GM19463 (cell line): Measurements from ENCODE around the gene SPAAR.
"Not testable (repeated sequence)": the region's sequence is repeated elsewhere in the genome, so short reads cannot be mapped to it uniquely, and the experiment has no call there.

Source experiments
- ATAC-seq: cut with Tn5 transposase; IDR thresholded peaks from one replicate; pipeline ENCODE4 v1.9.1; 2021; ENCODE audit warnings: mild to moderate bottlenecking, moderate library complexity; ENCODE audit not compliant: unreplicated experiment

Gene SPAAR, protein sequence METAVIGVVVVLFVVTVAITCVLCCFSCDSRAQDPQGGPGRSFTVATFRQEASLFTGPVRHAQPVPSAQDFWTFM

DNA sequence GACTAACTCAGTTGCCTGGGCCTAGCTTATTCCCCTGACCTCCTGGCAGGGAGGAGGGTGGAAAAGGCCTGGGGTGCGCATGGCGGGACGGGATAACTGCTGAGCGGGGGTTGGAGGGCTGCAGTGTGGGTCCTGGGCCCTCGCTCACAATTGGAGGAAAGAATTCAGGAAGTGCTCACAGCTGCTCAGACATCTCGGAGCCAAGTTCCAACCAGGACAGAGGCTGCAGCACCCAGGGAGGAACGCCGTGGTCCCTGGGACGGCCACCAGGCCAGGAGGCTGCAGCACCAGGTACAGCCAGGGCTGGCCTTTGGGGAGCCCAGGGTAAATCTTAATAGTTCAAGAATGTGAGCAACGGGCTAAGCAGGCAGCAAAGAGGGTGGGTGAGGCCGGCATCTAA, at the start of gene SPAAR:
Gene SPAAR, plus strand, starts transcription at position 217 of the 400 bp plus-strand sequence. CDS start 974 bp downstream, outside the sequence.
- no peak for ATAC-seq

DNA sequence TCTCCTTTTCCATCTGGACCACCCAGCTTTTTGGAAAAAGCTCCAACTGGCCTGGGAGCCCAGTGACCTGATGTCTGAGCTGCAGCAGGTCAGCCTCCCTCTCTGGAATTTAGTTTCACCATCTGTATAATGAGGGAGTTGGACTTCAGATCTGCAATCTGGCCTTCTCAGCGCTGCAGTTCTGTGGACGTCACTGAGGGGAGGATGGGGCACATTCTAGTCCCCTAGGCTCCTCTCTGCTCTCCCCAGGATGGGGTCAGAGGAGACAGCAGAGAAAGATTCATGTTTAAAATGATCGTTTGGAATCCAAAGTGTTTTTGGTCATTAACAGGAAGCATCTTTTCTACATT, 49.3 kb upstream of the SPAAR start:
- no peak for ATAC-seq

DNA sequence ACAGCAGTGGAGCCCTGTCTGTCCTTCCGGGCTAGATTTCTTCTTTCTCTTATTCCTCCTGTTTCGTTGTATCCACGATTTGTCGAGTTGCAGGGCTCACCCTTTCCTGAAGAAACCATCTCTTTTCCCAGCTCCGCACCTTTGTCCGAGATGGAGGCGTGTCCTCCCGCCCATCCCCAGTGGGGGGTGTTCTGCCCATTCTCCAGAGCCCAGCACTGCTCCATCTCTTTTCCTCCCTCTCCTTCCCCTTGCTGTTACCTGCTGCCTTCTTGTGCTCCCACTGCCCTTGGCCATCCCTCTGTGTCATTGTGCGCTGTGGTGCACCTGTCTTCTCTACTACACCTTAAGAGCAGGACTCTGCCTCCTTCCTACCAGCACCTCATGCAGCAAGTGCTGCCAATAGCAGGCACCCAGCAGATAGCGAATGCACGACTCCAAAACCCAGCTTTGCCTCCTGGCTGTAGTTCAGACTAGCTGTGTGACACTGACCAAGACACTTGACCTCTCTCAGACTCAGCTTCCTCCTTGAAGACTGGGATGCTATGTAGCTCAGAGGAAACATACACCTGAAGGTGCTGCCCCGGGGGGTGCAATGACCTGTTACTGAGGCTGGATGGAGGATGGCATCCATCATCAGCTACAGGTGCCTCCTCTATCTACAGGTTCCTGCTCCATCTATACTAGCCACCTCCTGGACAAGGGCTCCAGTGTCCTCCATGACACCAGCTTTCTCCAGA, 48.0 kb upstream of the SPAAR start:
- no peak for ATAC-seq

DNA sequence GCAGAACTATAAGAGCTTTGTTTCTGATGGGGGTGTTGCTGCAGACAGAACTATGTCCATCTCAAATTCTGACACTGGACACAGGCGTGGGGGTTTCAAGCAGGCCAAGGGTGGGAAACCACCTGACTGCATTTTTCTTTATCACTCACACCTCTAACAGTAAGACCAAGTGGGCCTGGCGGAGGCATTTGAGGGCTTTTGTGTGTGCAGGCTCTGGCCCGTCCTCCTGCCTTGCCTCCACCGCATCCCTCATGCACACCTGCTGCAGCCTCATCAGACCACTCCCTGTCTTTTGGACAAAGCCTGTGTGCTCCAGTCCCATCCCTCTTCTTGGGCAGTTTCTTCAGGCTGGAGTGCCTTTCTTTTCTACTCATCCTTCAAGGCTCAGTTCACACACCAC, 47.0 kb upstream of the SPAAR start:
- no peak for ATAC-seq

DNA sequence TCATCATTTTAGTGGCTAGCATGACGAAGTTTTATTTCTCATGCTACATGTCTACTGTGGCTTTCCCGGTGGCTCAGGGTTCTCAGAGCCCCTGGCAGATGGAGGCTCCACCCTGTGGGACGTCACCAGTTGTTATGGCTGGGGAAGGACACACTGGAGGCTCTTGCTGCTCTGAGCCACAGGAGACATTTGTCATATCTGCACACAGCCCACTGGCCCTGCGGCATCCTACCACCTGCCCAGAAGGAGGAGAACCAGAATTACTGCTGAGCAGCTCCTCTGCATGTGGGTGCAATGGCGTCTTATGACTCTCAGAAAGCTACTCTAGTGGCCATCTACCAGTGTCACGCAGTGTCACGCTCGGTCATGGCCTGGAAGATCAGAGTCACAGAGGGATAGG, 45.7 kb upstream of the SPAAR start:
- ATAC-seq = no peak

DNA sequence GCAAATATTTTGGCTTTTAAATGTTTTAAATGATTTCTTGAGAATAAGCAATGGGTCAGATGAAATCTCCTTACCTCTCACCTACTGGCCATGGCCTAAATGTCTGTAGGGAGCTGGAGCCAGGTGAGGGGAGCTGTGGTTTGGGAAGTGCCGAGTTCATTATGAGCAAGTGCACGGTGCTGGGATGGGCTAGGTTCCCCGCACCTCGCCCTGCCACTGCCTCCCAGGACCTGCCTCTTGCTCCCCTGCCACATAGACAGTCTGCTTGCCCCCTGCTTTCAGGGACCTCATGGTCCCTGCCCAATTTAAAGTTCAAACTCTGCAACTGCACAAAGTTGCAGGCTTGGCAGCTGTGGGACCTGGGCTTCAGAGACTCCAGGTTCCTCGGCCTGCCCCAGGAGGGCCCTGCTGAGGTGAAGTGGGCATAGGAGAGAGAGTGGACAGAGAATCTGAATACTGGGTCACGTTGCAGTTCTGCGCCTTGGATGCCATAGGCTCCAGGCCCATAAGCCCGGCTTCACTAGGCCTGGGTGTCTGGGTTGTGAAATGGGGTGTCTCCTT, 44.5 kb upstream of the SPAAR start:
- ATAC-seq = no peak

DNA sequence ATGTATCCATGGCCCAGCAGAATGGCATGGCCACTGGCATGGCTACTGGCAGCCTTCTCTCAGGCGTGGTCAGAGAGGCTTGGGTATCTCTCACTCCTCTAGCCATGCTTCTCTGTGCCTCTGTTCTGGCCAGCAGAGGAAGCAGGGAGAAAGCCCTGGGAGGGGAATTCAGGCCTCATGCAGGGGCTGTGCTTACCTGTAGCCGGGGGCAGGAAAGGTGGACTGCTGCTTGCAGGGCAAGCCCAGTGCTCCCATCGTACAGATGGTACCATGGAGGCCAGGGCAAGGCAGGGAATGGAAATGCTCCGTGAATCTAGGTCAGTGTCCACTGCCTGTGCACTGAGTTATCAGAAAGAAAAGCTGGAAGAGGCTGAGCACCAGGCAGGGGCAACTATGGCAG, 41.8 kb upstream of the SPAAR start:
- no peak for ATAC-seq

DNA sequence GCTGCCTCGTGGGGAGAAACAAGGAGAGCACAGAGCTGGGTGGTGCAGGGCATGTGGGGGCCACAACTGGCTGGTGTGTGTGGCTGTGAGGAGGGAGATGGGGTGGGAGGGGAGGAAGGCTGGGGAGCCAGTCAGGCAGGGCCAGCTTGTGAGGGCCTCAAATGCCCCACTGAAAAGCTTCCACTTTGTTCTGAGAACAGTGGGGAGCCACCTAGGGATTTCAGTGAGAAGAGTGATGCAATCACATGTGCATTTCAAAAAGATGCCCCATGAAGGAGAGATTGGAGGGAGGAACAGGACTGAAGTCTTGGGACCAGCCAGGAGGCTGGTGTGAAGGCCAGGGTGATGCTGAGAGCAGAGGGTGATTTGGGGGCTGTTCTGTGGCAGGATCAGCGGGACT, 40.4 kb upstream of the SPAAR start:
- no peak for ATAC-seq

DNA sequence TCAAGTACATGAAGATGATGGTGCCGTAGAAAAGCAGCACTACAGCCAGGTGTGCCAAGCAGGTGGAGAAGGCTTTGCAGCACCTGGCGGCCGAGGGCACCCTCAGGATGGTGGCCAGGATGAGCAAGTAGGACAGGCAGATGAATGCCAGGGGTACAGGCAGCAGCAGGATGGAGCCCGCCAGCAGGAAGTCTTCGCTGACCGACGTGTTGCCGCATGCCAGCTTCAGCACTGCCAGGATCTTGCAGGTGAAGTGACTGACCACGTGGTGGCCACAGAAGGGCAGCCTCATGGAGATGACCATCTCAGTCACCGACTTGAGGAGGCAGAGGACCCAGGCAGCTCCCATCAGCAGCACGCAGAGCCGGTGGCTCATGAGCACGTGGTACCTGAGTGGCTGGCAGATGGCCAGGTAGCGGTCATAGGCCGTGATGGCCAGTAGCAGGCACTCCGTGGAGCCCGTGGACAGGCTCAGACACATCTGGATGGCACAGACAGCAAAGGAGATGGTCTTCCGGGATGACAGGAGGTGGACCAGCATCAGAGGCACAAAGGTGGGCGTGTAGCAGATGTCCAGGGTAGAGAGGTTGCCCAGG, 39.6 kb upstream of the SPAAR start:
- ATAC-seq = no peak

DNA sequence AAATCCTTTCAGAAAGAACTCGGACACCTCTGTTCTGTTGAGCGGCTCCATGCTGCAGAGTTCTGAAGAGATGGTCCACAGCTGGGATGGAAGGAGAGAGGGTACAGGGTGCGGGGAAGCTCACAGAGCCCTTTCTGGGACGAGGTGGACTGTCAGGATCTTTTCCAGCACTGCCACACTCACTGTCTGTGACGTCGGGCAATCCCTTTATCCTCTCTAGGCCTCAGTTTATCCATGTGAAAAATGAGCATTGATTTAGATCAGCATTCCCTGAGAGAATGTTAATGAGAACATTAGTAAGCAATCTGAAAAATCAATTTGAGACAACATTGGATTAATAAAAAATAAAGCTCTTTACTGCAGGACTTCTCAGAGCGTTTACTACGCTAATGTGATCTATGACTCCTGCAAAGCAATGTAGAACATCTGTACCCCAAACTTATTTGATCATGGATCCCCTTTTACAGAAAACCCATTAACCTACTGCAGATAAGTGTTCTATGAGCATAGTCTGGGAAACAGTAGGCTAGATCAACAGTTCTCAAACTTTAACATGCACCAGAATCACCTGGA, 38.9 kb upstream of the SPAAR start, which contains the start of gene OR13J1:
Gene OR13J1, minus strand, starts transcription at position 51 of the 573 bp plus-strand sequence. Its CDS starts 0 bp downstream, at position 51.
- no peak for ATAC-seq

DNA sequence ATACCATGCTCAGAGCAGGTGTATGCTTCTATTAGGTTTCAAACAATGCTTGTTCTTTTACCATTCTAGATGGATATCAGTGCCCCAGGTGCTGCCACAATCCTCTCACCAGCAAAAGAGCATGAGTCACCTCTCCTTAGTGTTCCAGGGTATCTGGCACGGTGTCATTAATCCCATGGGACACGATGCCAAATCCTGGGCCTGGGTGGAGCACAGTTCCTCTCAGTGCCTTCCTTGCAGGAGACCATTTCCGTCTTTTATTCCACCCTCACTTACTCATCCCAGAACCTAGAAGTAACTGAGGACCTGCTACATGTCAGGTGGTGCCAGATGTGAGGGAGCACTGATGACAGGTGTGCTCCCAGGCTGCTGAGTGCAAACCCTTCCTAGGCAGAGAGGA, 37.7 kb upstream of the SPAAR start:
- ATAC-seq = no peak

DNA sequence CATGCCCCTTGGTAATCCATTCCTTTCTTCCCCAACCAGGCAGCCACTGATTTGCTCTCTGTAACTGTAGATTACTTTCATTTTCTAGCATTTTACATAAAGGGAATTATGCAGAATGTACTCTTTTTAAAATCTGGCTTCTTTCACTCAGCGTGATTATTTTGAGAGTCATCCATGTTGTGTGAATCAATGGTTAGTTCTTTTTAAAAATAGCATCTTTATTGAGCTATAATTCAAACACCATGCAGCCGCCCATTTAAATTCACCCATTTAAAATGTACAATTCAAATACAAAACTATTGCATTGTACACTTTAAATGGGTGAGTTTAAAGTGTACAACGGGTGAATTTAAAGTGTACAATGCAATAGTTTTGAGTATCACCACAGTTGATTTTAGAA, 36.8 kb upstream of the SPAAR start:
- no peak for ATAC-seq

DNA sequence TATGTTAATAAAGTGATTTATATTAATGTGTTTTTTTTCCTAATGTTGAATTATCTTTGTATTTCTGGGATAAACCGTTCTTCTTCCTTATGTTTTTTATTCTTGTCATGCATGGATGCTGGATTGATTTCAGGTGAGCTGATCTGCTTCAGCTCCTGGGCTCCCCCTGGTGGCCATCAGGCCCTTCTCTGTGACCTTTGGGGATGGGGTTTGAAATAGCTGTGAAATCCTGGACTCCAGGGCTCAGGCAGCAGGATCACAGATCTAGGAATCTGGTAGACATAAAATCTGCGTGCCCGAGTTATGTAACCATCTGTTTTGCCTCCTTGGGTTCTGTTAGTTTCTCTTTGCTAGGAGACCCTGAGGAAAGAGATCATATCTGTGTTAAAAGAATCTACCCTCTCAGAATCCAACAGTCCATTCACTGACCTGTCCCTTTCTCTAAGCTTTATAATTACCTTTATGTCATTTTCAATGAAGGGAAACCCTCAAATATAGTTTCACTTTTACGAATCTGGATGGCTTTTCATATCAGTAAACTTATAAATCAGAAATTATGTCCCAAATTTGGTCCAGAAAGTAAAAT, 26.9 kb upstream of the SPAAR start:
- no peak for ATAC-seq

DNA sequence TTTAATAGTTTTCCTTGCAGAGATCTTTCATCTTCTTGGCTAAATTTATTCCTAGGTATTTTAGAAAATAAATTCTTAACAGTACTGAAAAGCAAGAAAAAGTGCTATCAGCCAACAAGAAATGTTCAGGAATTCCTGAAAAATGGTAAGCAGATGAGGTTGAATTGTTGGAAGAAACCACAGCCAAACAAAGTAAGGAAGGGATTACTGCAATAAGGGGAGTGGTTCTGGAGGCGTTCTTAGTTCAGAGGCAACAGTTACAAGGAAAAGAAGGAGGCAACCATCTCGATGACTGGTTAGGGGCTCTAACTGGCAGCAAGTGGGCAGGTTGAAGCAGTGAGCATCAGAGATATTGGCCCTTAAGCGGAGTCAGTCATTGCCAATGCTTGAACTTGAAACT, 26.3 kb upstream of the SPAAR start:
- ATAC-seq = no peak

DNA sequence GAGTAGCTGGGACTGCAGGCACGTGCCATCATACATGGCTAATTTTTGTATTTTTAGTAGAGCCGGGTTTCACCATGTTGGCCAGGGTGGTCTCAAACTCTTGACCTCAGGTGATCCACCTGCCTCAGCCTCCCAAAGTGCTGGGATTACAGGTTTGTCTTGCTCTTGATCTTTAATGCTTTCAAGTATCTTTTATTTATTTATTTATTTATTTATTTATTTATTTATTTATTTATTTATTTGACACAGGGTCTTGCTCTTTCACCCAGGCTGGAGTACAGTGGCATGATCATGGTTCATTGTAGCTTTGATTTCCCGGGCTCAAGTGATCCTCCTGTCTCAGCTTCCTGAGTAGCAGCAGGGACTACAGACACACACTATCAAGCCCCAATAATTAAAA, 24.4 kb upstream of the SPAAR start:
- not testable (repeated sequence) for ATAC-seq

DNA sequence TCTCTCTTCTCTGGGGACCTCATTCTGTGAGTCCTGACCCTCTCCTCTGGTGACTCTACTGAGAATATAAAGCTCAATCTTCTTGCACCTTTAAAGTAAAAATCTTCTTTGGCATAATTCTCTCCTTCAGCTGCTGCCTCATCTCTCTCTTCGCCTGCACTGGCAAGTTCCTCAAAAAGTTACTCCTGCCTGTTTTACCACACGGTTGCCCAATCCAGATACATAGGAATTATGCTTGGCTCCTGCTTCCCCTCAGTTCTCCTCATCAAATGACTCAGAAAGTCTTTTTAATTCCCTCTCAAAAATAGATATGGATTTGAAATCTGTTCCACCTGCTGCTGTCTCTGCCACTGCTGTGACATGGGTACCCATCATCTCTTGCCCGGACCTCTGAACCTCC, 17.6 kb upstream of the SPAAR start:
- ATAC-seq = no peak

DNA sequence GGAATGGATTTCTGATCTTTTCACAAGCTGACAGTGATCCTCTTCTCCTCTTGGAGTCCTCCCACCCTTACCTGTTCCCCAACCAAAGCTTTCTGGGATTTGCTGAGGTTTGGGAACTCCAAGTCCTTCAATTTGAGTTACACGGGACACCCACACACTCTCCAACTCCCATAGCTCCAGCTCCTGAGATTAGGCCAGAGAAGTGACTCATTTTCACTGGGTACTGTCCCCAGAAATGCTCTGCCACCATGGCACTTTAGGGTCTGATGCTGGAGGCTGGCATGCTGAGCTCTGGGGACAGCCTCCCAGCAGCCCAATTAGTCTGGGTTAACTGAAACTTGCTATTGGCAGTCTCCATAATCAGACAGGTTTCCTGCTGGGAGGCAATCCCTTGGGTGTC, 17.2 kb upstream of the SPAAR start:
- ATAC-seq = no peak

DNA sequence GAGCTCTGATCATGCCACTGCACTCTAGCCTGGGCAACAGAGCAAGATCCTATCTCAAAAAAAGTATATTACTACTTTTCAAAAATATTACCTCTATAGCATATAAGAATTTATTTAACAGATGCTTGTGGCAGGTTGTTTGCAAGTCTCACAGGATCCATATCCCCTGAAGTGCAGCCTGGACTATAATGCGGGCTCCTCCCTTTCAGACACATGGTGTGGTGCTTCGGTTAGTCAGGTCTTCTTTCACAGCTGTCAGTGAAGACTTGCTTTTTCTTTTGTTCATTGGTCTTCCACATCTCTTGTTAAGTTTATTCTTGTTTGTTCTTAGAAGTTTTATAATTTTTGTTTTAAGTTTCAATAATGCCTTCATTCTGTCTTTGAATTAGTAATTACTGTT, 12.7 kb upstream of the SPAAR start:
- ATAC-seq = no peak

DNA sequence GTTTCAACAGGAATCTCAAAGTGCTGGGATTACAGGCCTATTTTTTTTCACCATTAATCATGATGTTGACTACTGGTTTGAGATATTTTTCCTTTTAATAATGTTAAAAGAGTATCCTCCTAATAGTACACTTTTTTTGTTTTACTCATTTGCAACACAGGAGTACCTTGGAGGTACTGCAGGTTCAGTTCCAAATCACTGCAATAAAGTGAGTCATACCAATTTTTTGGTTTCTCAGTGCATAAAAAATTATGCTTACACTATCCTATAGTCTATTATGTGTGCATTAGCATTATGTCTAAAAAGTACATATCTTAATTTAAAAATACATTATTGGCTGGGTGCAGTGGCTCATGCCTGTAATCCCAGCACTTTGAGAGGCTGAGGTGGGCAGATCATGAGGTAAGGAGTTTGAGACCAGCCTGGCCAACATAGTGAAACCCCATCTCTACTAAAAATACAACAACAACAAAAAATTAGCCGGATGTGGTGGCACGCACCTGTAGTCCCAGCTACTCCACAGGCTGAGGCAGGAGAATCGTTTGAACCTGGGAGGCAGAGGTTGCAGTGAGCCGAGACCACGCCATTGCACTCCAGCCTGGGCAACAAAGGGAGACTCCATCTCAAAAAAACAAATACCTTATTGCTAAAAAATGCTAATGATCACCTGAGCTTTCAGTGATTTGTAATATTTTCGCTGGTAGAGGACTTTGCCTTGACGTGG, 11.8 kb upstream of the SPAAR start:
- ATAC-seq = not testable (repeated sequence)

DNA sequence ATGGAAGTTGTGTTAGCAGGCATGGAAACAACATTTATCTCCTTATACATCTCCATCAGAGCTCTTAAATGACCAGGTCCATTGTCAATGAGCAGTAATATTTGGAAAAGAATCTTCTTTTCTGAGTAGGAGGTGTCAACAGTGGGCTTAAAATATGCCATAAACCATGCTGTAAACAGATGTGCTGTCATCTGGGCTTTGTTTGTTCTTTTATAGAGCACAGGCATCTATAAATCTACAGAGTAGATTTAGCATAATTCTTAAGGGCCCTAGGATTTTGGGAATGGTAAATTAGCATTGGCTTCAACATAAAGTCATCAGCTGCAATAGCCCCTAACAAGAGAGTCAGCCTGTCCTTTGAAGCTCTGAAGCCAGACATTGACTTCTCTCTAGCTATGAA, 11.0 kb upstream of the SPAAR start:
- no peak for ATAC-seq

DNA sequence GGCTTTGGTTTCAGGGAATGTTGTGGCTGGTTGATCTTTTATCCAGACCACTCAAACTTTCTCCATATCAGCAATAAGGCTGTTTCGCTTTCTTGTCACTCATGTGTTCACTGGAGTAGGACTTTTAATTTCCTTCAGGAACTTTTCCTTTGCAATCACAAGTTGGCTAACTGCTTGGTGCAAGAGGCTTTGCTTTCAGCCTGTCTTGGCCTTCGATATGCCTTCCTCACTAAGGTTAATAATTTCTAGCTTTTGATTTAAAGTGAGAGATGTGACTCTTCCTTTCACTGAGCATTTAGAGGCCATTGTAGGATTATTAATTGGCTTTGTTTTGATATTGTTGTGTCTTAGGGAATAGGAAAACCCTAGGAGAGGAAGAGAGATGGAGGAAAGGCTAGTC, 10.3 kb upstream of the SPAAR start:
- ATAC-seq = no peak
